ENCODE measurements around the gene NDUFAB1.

- TF ChIP-seq NR3C1 (CRISPR knock-in tag; IDR thresholded peaks at IDR 0.05) (no peak), REST (IDR thresholded peaks at IDR 0.05; ENCODE audit: borderline replicate concordance in 1 of 2, low read depth in 1 of 2, low read length in 2 of 2) (no peak), RAD21 (CRISPR knock-in tag; IDR thresholded peaks at IDR 0.05) (no peak), ZNF776 (CRISPR knock-in tag; IDR thresholded peaks at IDR 0.05) (no peak), STAT5B (CRISPR knock-in tag; IDR thresholded peaks at IDR 0.05) (no peak)
Measured at GRCh38 chr16:23578101-23578830, 17.9 kb downstream of the NDUFAB1 start.

Data from HepG2 (cell line).